Suppressor macrophage treated with lipopolysaccharide for 1 hour (primary cell): ENCODE data around the gene SLC2A14.
"Not testable (repeated sequence)": the region's sequence is repeated elsewhere in the genome, so short reads cannot be mapped to it uniquely, and the experiment has no call there.

Experiments
- DNase-seq, 3 donors: peaks; one replicate each; pipeline ENCODE4 v3.0.0-alpha.2; 2020 to 2022

The SLC2A14 gene

GRCh38 chr12:7833201-7833600 lies 39.5 kb downstream of the SLC2A14 start:
- DNase-seq = not testable (repeated sequence)

GRCh38 chr12:7832059-7832696 lies 40.5 kb downstream of the SLC2A14 start:
- DNase-seq = peak; percentile 75 to 81 (median 78)

- DNase-seq = not testable (repeated sequence)
Measured at GRCh38 chr12:7829737-7830136, 43.0 kb downstream of the SLC2A14 start.

- not testable (repeated sequence) for DNase-seq
Measured at GRCh38 chr12:7825754-7826153, 47.0 kb downstream of the SLC2A14 start.

- peak; percentile 80 to 86 (median 84) for DNase-seq
Measured at GRCh38 chr12:7806863-7807487, 65.7 kb downstream of the SLC2A14 start.

- DNase-seq = not testable (repeated sequence)
Measured at GRCh38 chr12:7806319-7806718, 66.4 kb downstream of the SLC2A14 start.

GRCh38 chr12:7801460-7801859 lies 71.3 kb downstream of the SLC2A14 start:
- no peak for DNase-seq

GRCh38 chr12:7798750-7799308 lies 73.9 kb downstream of the SLC2A14 start:
- DNase-seq = not testable (repeated sequence)

- no peak for DNase-seq
Measured at GRCh38 chr12:7797698-7798398, 74.9 kb downstream of the SLC2A14 start.

GRCh38 chr12:7797269-7797668 lies 75.4 kb downstream of the SLC2A14 start:
- not testable (repeated sequence) for DNase-seq

- no peak for DNase-seq
Measured at GRCh38 chr12:7793211-7793610, 79.5 kb downstream of the SLC2A14 start.

- DNase-seq = not testable (repeated sequence)
Measured at GRCh38 chr12:7788884-7789528, 83.7 kb downstream of the SLC2A14 start, which contains the start of gene NANOG. NANOG (plus strand) TSS chr12:7789402; CDS start chr12:7789615, 213 bp downstream.

- DNase-seq = peak in 2 of 3 donors; percentile 47 to 58
Measured at GRCh38 chr12:7788294-7788660, 84.4 kb downstream of the SLC2A14 start.

- DNase-seq = peak; percentile 69 to 79 (median 72)
Measured at GRCh38 chr12:7787574-7788293, 85.0 kb downstream of the SLC2A14 start.

- DNase-seq = peak in 1 of 3 donors; percentile 13
Measured at GRCh38 chr12:7784701-7785100, 88.0 kb downstream of the SLC2A14 start.

GRCh38 chr12:7783433-7783832 lies 89.3 kb downstream of the SLC2A14 start:
- not testable (repeated sequence) for DNase-seq

GRCh38 chr12:7782055-7782454 lies 90.7 kb downstream of the SLC2A14 start:
- DNase-seq = no peak

- no peak for DNase-seq
Measured at GRCh38 chr12:7781274-7781673, 91.4 kb downstream of the SLC2A14 start.

GRCh38 chr12:7769999-7770398 lies 102.7 kb downstream of the SLC2A14 start:
- no peak for DNase-seq
